Measurements from ENCODE around the gene KIF12. TPM values are rescaled to one million over a fixed set of nuclear protein-coding genes. Genes with fewer than 3 reads are reported as not detected.
"Not testable (repeated sequence)": the region's sequence is repeated elsewhere in the genome, so short reads cannot be mapped to it uniquely, and the experiment has no call there.

Gene KIF12
- total and polyA plus RNA-seq, 5 experiments from 2014 or later, result not detected

DNA sequence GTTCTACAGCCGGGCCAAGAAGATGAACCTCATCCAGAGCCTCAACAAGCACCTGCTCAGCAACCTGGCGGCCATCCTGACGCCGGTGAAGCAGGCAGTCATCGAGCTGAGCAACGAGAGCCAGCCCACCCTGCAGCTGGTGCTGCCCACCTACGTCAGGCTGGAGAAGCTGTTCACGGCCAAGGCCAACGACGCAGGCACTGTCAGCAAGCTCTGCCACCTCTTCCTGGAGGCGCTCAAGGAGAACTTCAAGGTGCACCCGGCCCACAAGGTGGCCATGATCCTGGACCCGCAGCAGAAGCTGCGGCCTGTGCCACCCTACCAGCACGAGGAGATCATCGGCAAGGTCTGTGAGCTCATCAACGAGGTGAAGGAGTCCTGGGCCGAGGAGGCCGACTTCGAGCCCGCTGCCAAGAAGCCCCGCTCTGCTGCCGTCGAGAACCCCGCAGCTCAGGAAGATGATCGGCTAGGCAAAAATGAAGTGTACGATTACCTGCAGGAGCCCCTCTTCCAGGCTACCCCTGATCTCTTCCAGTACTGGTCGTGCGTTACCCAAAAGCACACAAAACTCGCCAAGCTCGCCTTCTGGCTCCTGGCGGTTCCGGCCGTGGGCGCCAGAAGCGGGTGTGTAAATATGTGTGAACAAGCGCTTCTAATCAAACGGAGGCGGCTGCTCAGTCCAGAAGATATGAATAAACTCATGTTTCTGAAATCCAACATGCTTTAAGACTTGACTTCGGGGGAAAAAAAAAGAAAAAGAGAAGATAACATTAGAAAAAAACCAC, 49.5 kb downstream of the KIF12 start:
- H3K4me1 Mint-ChIP-seq, result no peaks in the 10 kb centered on the region
- DNase-seq (no peak), ATAC-seq (no peak)
- no peak overlapping the region for H3K4me3 Mint-ChIP-seq
- no peaks in the 10 kb centered on the region for H3K9me3 Mint-ChIP-seq
- peak overlapping the region in 1 of 10 donors; percentile 19 for H3K27ac Mint-ChIP-seq
- POLR2A ChIA-PET, result no interaction called here
- peaks cover 0 to 8% (median 3%) of the 10 kb centered on the region in 3 donors for H3K36me3 Mint-ChIP-seq
- peaks cover 0 to 1% (median 0%) of the 10 kb centered on the region in 5 donors for H3K27me3 Mint-ChIP-seq

DNA sequence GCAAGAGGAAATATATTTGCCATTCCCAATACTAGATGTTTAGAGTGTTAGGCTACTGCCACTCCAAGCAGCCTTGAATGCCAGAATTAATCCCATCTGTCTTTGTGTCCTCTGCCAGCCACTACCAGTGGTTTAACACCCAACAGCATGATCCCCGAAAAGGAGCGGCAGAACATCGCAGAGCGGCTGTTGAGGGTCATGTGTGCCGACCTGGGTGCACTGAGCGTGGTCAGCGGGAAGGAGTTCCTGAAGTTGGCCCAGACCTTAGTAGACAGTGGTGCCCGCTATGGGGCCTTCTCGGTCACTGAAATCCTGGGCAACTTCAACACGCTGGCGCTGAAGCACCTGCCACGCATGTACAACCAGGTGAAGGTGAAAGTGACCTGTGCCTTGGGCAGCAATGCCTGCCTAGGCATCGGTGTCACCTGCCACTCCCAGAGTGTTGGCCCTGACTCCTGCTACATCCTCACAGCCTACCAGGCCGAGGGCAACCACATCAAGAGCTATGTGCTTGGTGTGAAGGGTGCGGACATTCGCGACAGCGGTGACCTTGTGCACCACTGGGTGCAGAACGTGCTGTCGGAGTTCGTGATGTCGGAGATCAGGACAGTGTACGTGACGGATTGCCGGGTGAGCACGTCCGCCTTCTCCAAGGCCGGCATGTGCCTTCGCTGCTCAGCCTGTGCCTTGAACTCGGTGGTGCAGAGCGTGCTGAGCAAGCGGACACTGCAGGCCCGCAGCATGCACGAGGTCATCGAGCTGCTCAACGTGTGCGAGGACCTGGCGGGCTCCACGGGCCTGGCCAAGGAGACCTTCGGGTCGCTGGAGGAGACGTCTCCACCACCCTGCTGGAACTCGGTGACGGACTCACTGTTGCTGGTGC, 50.3 kb downstream of the KIF12 start:
- POLR2A ChIA-PET, result no interaction called here
- DNase-seq (no peak), ATAC-seq (no peak)
- no peak overlapping the region for H3K4me3 Mint-ChIP-seq
- H3K27ac Mint-ChIP-seq, result no peak overlapping the region
- H3K9me3 Mint-ChIP-seq, result no peaks in the 10 kb centered on the region
- H3K27me3 Mint-ChIP-seq, result peaks cover 0 to 1% (median 0%) of the 10 kb centered on the region in 5 donors
- no peaks in the 10 kb centered on the region for H3K4me1 Mint-ChIP-seq
- peaks cover 0 to 8% (median 3%) of the 10 kb centered on the region in 3 donors for H3K36me3 Mint-ChIP-seq

DNA sequence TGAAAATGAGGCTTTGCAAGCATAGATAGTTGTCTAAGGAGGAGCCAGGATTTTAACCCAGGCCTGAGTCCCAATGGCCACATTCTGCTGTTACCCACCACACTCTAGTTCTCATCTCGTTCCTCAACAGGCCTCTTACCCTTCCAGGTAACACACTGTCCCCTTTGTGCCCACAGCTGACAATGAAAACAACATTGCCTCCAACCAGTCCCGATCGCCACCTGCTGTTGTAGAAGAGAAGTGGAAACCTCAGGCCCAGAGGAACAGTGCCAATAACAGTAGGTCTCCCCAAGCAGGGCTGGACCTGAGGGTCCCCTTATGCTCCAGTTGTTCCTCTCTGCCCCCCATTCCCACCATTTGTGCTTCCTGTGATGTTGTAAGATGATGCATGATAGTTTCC, 51.4 kb downstream of the KIF12 start:
- Mint-ChIP-seq H3K4me1 (no peaks in the 10 kb centered on the region), H3K27me3 (peaks cover 0 to 1% (median 0%) of the 10 kb centered on the region in 5 donors), H3K36me3 (peaks cover 0 to 8% (median 3%) of the 10 kb centered on the region in 3 donors), H3K9me3 (no peaks in the 10 kb centered on the region), H3K4me3 (no peak overlapping the region), H3K27ac (no peak overlapping the region)
- DNase-seq, result no peak
- POLR2A ChIA-PET, result no interaction called here
- ATAC-seq, result no peak

DNA sequence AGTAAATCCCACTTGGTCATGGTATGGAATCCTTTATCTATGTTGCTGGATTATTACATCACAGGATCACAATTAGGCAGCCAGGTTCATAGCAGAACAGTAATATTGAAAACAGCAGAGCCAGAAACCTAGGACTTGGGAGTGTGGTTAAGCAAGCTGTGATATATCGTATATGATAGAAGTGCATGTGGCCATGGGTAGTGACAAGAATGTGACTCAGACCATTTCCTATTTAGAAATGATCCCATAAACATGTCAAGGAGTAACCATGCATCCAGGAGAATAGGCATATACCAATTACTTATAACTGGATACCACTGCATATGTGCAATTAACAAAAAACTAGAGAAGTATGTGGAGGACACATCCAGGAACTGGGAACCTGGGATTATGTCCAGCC, 52.2 kb downstream of the KIF12 start:
- ATAC-seq (no peak), DNase-seq (no peak)
- Mint-ChIP-seq H3K27ac (no peak overlapping the region), H3K36me3 (peaks cover 0 to 8% (median 3%) of the 10 kb centered on the region in 3 donors), H3K27me3 (peaks cover 0 to 1% (median 0%) of the 10 kb centered on the region in 5 donors), H3K4me3 (no peak overlapping the region), H3K4me1 (no peaks in the 10 kb centered on the region), H3K9me3 (peaks cover 0 to 2% (median 0%) of the 10 kb centered on the region in 9 donors)
- POLR2A ChIA-PET, result no interaction called here

DNA sequence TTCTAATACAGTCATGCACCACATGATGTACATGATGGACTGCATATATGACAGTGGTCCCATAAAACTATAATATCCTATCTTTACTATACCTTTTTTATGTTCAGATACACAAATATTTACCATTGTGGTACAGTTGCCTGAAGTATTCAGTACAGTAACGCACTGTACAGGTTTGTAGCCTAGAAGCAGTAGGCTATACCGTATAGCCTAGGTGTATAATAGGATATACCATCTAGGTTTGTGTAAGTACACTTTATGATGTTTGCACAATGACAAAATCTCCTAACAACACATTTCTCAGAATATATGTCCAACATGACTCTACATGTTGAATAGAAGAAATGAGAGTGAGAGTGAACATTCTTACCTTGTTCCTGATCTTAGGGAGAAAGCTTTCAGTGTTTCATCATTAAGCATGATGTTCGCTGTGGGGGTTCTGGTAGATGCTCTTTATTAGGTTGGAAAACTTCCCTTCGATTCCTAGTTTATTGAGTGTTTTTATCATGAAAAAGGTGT, 52.8 kb downstream of the KIF12 start:
- Mint-ChIP-seq H3K4me3 (no peak overlapping the region), H3K9me3 (peaks cover 0 to 2% (median 0%) of the 10 kb centered on the region in 9 donors), H3K27me3 (peaks cover 0 to 1% (median 0%) of the 10 kb centered on the region in 5 donors), H3K27ac (no peak overlapping the region), H3K36me3 (peaks cover 0 to 8% (median 3%) of the 10 kb centered on the region in 3 donors), H3K4me1 (no peaks in the 10 kb centered on the region)
- ATAC-seq (no peak), DNase-seq (no peak)
- POLR2A ChIA-PET, result no interaction called here

DNA sequence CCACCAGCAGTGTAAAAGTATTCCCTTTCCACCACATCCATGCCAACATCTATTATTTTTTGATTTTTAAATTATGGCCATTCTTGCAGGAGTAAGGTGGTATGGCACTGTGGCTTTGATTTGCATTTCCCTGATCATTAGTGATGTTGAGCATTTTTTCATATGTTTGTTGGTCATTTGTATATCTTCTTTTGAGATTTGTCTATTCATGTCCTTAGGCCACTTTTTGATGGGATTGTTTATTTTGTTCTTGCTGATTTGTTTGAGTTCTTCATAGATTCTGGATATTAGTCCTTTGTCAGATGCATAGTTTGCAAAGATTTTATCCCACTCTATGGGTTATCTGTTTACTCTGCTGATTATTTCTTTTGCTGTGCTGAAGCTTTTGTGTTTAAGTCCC, 55.4 kb downstream of the KIF12 start:
- DNase-seq, H3K27me3 Mint-ChIP-seq, H3K27ac Mint-ChIP-seq, H3K4me3 Mint-ChIP-seq, H3K36me3 Mint-ChIP-seq, POLR2A ChIA-PET, ATAC-seq, H3K4me1 Mint-ChIP-seq, H3K9me3 Mint-ChIP-seq: not testable (repeated sequence)

Other genes with a start within 250 kb of the KIF12 start
- gene ZNF618, start 223.0 kb downstream of the KIF12 start, total RNA-seq, result under 1 TPM; 0.68 to 0.69 TPM
- gene ZNF618, start 223.0 kb downstream of the KIF12 start, polyA plus RNA-seq, result 1 to 10 TPM in 1 of 3 donors, under 1 TPM in 2; 0.47 to 1.1 (median 0.98) TPM
- gene AMBP, start 21.0 kb downstream of the KIF12 start, total RNA-seq, result not detected
- not detected for gene AMBP, start 21.0 kb downstream of the KIF12 start, polyA plus RNA-seq
- 1 to 10 TPM; 1.4 to 1.7 TPM for gene COL27A1, start 56.2 kb upstream of the KIF12 start, total RNA-seq
- gene COL27A1, start 56.2 kb upstream of the KIF12 start, polyA plus RNA-seq, result under 1 TPM in 1 of 3 donors, not detected in 2; 0.14 TPM
- gene ORM1, start 223.8 kb upstream of the KIF12 start, total RNA-seq, result not detected
- not detected for gene ORM1, start 223.8 kb upstream of the KIF12 start, polyA plus RNA-seq
- gene ORM2, start 230.6 kb upstream of the KIF12 start, total RNA-seq, result not detected
- gene ORM2, start 230.6 kb upstream of the KIF12 start, polyA plus RNA-seq, result not detected

Measured in naive thymus-derived CD8-positive, alpha-beta T cell (primary cell).